Activated naive CD8-positive, alpha-beta T cell treated with anti-CD3 and anti-CD28 coated beads for 36 hours (primary cell): ENCODE data around the gene SLC13A3. TPM values are rescaled to one million over a fixed set of nuclear protein-coding genes. Genes with fewer than 3 reads are reported as not detected.

Source experiments
- DNase-seq: peaks from one replicate; pipeline ENCODE4 v3.0.0; 2021
- H3K27ac Mint-ChIP-seq: one replicate; pipeline ENCODE4 v1.8.0; 2022; ENCODE audit warnings: mild to moderate bottlenecking, moderate library complexity, mixed read lengths
- H3K27me3 Mint-ChIP-seq: one replicate; pipeline ENCODE4 v1.8.0; 2022; ENCODE audit warnings: mild to moderate bottlenecking, mixed read lengths
- H3K36me3 Mint-ChIP-seq: one replicate; pipeline ENCODE4 v1.8.0; 2021; ENCODE audit warnings: mild to moderate bottlenecking, mixed read lengths
- H3K4me1 Mint-ChIP-seq: one replicate; pipeline ENCODE4 v1.8.0; 2021; ENCODE audit warnings: mixed read lengths
- H3K4me3 Mint-ChIP-seq: one replicate; pipeline ENCODE4 v1.8.0; 2022; ENCODE audit warnings: mild to moderate bottlenecking, moderate library complexity, mixed read lengths
- H3K9me3 Mint-ChIP-seq: one replicate; pipeline ENCODE4 v1.8.0; 2022; ENCODE audit warnings: mixed read lengths
- total RNA-seq, 2 experiments: library from RNA; stranded (reverse); gene quantifications; one replicate each; pipeline ENCODE4 v1.2.3, GENCODE V29; 2021

Gene SLC13A3
- total RNA-seq, 2 experiments from 2014 or later: not detected

GRCh38 chr20:46548688-46549087, 102.6 kb downstream of the SLC13A3 start:
- Mint-ChIP-seq H3K9me3 (no peaks in the 10 kb centered on the region), H3K27ac (no peak overlapping the region), H3K36me3 (peaks cover 3% of the 10 kb centered on the region), H3K4me1 (peaks cover 38% of the 10 kb centered on the region), H3K27me3 (peaks cover 4% of the 10 kb centered on the region), H3K4me3 (no peak overlapping the region)
- no peak for DNase-seq

- no peak overlapping the region for H3K27ac Mint-ChIP-seq
- H3K4me1 Mint-ChIP-seq: peaks cover 33% of the 10 kb centered on the region
- H3K4me3 Mint-ChIP-seq: no peak overlapping the region
- peaks cover 8% of the 10 kb centered on the region for H3K27me3 Mint-ChIP-seq
- no peaks in the 10 kb centered on the region for H3K9me3 Mint-ChIP-seq
- H3K36me3 Mint-ChIP-seq: peaks cover 3% of the 10 kb centered on the region
- no peak for DNase-seq
These were observed 103.3 kb downstream of the SLC13A3 start for GRCh38 chr20:46547995-46548394.

GRCh38 chr20:46546936-46547335, 104.3 kb downstream of the SLC13A3 start:
- H3K9me3 Mint-ChIP-seq: no peaks in the 10 kb centered on the region
- peaks cover 3% of the 10 kb centered on the region for H3K36me3 Mint-ChIP-seq
- H3K27ac Mint-ChIP-seq: no peak overlapping the region
- peaks cover 18% of the 10 kb centered on the region for H3K27me3 Mint-ChIP-seq
- no peak for DNase-seq
- peaks cover 22% of the 10 kb centered on the region for H3K4me1 Mint-ChIP-seq
- H3K4me3 Mint-ChIP-seq: no peak overlapping the region

GRCh38 chr20:46546298-46546697, 105.0 kb downstream of the SLC13A3 start:
- peaks cover 19% of the 10 kb centered on the region for H3K27me3 Mint-ChIP-seq
- H3K9me3 Mint-ChIP-seq: no peaks in the 10 kb centered on the region
- peaks cover 19% of the 10 kb centered on the region for H3K4me1 Mint-ChIP-seq
- no peak overlapping the region for H3K27ac Mint-ChIP-seq
- no peak overlapping the region for H3K4me3 Mint-ChIP-seq
- no peak for DNase-seq
- peaks cover 3% of the 10 kb centered on the region for H3K36me3 Mint-ChIP-seq

- Mint-ChIP-seq H3K4me1 (peaks cover 18% of the 10 kb centered on the region), H3K4me3 (no peak overlapping the region), H3K27ac (peak overlapping the region; percentile 91), H3K36me3 (peaks cover 3% of the 10 kb centered on the region), H3K27me3 (peaks cover 19% of the 10 kb centered on the region), H3K9me3 (no peaks in the 10 kb centered on the region)
- DNase-seq: no peak
These were observed 105.5 kb downstream of the SLC13A3 start for GRCh38 chr20:46545827-46546138.

- peak overlapping the region; percentile 30 for H3K4me3 Mint-ChIP-seq
- H3K9me3 Mint-ChIP-seq: no peaks in the 10 kb centered on the region
- H3K4me1 Mint-ChIP-seq: peaks cover 16% of the 10 kb centered on the region
- peak; percentile 60 for DNase-seq
- H3K36me3 Mint-ChIP-seq: peaks cover 3% of the 10 kb centered on the region
- H3K27me3 Mint-ChIP-seq: peaks cover 19% of the 10 kb centered on the region
- peak overlapping the region; percentile 91 for H3K27ac Mint-ChIP-seq
These were observed 106.0 kb downstream of the SLC13A3 start for GRCh38 chr20:46545077-46545826.

GRCh38 chr20:46544576-46544975, 106.7 kb downstream of the SLC13A3 start:
- no peaks in the 10 kb centered on the region for H3K9me3 Mint-ChIP-seq
- peaks cover 19% of the 10 kb centered on the region for H3K27me3 Mint-ChIP-seq
- H3K4me3 Mint-ChIP-seq: no peak overlapping the region
- H3K36me3 Mint-ChIP-seq: peaks cover 3% of the 10 kb centered on the region
- H3K27ac Mint-ChIP-seq: no peak overlapping the region
- DNase-seq: no peak
- peaks cover 15% of the 10 kb centered on the region for H3K4me1 Mint-ChIP-seq

GRCh38 chr20:46543959-46544358, 107.3 kb downstream of the SLC13A3 start:
- Mint-ChIP-seq H3K4me3 (no peak overlapping the region), H3K36me3 (peaks cover 3% of the 10 kb centered on the region), H3K4me1 (peaks cover 15% of the 10 kb centered on the region), H3K27ac (no peak overlapping the region), H3K9me3 (no peaks in the 10 kb centered on the region), H3K27me3 (peaks cover 24% of the 10 kb centered on the region)
- DNase-seq: no peak

- Mint-ChIP-seq H3K27me3 (peaks cover 29% of the 10 kb centered on the region), H3K27ac (no peak overlapping the region), H3K4me3 (no peak overlapping the region), H3K4me1 (peaks cover 15% of the 10 kb centered on the region), H3K9me3 (no peaks in the 10 kb centered on the region), H3K36me3 (peaks cover 3% of the 10 kb centered on the region)
- no peak for DNase-seq
These were observed 108.2 kb downstream of the SLC13A3 start for GRCh38 chr20:46543033-46543432.

GRCh38 chr20:46541229-46541935, 109.9 kb downstream of the SLC13A3 start:
- Mint-ChIP-seq H3K27ac (no peak overlapping the region), H3K36me3 (peaks cover 3% of the 10 kb centered on the region), H3K4me3 (no peak overlapping the region), H3K9me3 (no peaks in the 10 kb centered on the region), H3K4me1 (peaks cover 15% of the 10 kb centered on the region), H3K27me3 (peaks cover 34% of the 10 kb centered on the region)
- no peak for DNase-seq

- DNase-seq: no peak
- Mint-ChIP-seq H3K27me3 (peaks cover 34% of the 10 kb centered on the region), H3K9me3 (no peaks in the 10 kb centered on the region), H3K4me1 (peaks cover 2% of the 10 kb centered on the region), H3K36me3 (no peaks in the 10 kb centered on the region), H3K4me3 (no peak overlapping the region), H3K27ac (no peak overlapping the region)
These were observed 112.1 kb downstream of the SLC13A3 start for GRCh38 chr20:46539113-46539512.

- no peaks in the 10 kb centered on the region for H3K36me3 Mint-ChIP-seq
- no peaks in the 10 kb centered on the region for H3K4me1 Mint-ChIP-seq
- DNase-seq: no peak
- no peak overlapping the region for H3K27ac Mint-ChIP-seq
- H3K9me3 Mint-ChIP-seq: no peaks in the 10 kb centered on the region
- no peak overlapping the region for H3K4me3 Mint-ChIP-seq
- H3K27me3 Mint-ChIP-seq: peaks cover 26% of the 10 kb centered on the region
These were observed 120.6 kb downstream of the SLC13A3 start for GRCh38 chr20:46530640-46531039.

- Mint-ChIP-seq H3K9me3 (no peaks in the 10 kb centered on the region), H3K36me3 (no peaks in the 10 kb centered on the region), H3K27me3 (peaks cover 26% of the 10 kb centered on the region), H3K4me1 (no peaks in the 10 kb centered on the region), H3K4me3 (no peak overlapping the region), H3K27ac (no peak overlapping the region)
- DNase-seq: no peak
These were observed 127.4 kb downstream of the SLC13A3 start for GRCh38 chr20:46523696-46524328.

- Mint-ChIP-seq H3K27me3 (peaks cover 25% of the 10 kb centered on the region), H3K36me3 (no peaks in the 10 kb centered on the region), H3K4me1 (no peaks in the 10 kb centered on the region), H3K9me3 (no peaks in the 10 kb centered on the region), H3K4me3 (no peak overlapping the region), H3K27ac (no peak overlapping the region)
- no peak for DNase-seq
These were observed 128.2 kb downstream of the SLC13A3 start for GRCh38 chr20:46523108-46523507.

- no peaks in the 10 kb centered on the region for H3K4me1 Mint-ChIP-seq
- H3K36me3 Mint-ChIP-seq: no peaks in the 10 kb centered on the region
- no peaks in the 10 kb centered on the region for H3K9me3 Mint-ChIP-seq
- peak; percentile 45 for DNase-seq
- H3K4me3 Mint-ChIP-seq: no peak overlapping the region
- H3K27ac Mint-ChIP-seq: no peak overlapping the region
- peaks cover 13% of the 10 kb centered on the region for H3K27me3 Mint-ChIP-seq
These were observed 130.2 kb downstream of the SLC13A3 start for GRCh38 chr20:46520976-46521579.
